D721Med (cell line): ENCODE measurements around the gene DBNDD1.

Experiments
- DNase-seq: peaks from one replicate; pipeline ENCODE4 v3.0.0; 2011; ENCODE audit warnings: low spot score; ENCODE audit not compliant: insufficient read length
- FAIRE-seq: peaks from 2 replicates; lab custom pipeline; 2011; peaks lifted over from hg19 to GRCh38; lab: Jason Lieb, UNC
- TF ChIP-seq, protein P1 (sequence below): IDR thresholded peaks from 2 replicates; pipeline ENCODE4 v1.5.1; 2012; ENCODE audit warnings: mild to moderate bottlenecking, control low read depth; ENCODE audit not compliant: insufficient read depth; ENCODE audit errors: missing control alignments

The DBNDD1 gene

DNA sequence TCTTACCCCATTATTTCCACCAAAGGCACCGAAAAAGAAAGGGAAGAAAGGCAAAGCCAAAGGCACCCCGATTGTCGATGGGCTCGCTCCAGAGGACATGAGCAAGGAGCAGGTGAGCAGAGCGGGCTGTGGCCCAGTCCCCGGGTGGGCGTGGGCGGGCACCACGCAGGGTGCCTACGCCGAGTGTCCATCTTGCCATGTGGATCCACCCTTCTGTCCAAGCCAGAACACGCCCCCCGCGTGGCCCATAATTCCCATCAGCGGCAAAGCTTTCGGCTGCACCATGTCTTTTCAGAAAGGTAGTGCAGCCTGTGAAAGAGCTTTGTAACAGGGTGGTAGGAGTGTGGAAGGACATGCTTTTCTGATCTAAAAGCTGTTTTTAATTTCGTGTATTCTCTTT is 8.4 kb upstream of the DBNDD1 start:
- FAIRE-seq (no peak), DNase-seq (no peak)
- TF ChIP-seq, protein P1, sequence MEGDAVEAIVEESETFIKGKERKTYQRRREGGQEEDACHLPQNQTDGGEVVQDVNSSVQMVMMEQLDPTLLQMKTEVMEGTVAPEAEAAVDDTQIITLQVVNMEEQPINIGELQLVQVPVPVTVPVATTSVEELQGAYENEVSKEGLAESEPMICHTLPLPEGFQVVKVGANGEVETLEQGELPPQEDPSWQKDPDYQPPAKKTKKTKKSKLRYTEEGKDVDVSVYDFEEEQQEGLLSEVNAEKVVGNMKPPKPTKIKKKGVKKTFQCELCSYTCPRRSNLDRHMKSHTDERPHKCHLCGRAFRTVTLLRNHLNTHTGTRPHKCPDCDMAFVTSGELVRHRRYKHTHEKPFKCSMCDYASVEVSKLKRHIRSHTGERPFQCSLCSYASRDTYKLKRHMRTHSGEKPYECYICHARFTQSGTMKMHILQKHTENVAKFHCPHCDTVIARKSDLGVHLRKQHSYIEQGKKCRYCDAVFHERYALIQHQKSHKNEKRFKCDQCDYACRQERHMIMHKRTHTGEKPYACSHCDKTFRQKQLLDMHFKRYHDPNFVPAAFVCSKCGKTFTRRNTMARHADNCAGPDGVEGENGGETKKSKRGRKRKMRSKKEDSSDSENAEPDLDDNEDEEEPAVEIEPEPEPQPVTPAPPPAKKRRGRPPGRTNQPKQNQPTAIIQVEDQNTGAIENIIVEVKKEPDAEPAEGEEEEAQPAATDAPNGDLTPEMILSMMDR = no peak

DNA sequence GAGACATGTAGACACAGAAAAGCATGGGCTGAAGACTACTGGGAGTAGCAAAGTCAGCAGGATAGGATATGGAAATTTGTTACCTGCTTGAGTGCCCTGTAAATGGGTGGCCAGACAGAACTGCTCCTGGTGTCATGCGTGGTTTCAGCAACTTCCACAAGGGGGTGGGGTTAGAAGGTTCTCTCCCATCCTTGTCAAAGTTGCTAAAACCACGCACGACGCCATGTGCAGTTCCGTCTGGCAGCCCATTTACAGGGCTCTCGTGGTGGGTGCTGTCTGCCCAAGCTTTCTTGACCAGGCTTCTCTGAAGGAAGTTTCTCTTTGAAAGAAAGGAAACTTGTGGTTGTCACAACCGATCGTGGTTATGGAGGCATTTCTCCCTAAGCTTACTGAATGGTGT is 6.9 kb upstream of the DBNDD1 start:
- DNase-seq (no peak), FAIRE-seq (no peak)
- TF ChIP-seq, protein P1 = no peak

DNA sequence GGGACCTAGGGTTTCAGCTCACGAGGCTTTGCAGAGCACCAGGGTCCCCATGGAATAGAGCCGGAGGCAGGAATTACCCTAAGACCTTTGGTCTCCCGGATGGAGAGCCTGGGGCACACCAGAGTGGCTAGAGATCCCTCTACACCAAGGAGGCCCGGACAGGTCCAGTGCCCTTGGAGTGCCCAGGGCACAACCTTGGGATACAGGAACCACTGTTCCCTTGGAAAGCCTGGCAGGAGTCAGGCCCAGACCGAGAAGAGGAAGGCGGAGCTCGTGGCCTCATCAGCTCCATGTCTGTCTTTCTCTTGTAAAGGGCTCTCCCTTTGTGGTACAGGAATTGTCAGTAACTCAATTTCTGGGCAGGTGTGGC is 3.8 kb upstream of the DBNDD1 start:
- no peak for DNase-seq
- TF ChIP-seq, protein P1 = no peak
- no peak for FAIRE-seq

DNA sequence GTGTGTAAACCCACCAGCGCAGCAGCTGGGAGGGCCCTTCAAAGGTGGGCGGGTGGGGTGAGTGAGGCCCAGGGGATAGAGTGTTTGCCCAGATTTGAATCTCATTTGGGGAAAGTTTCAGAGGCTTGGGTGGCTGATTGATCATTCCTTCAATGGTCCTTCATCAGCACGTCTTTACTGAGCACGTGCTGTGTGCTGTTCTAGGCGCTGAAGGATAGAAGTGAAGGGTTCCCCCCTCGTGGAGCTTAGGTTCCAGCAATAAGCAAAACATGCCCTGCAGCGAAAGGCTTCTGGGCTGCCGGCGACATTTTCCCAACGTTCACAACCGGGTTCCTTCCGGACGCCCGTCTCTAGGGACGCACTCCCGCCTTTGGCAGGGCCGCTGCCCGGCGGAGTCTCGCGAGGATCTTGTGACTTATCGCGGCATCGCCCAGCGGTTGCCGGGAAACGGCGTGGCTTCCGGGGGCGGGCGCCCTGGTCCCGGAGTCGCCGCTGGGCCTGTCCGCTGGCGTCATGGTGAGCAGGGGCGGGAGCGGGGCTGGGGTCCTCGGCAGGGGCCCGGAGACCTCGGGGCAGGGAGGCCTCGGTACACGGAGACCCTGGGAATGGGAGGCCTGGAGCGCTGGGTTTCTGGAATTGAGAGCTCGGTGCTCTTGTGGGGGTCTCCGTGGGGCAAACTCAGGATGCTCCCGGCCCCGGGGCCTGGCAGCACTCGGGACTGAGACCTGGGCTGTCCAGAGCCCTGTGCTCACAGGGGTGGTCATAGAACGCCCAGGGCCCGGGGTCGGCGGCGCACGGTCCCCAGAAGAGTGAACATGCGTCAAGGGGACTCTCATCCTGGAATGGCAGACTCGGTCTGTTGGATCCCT is 3.2 kb upstream of the DBNDD1 start:
- peak; percentile 78 for DNase-seq
- no peak for FAIRE-seq
- TF ChIP-seq, protein P1 = no peak

DNA sequence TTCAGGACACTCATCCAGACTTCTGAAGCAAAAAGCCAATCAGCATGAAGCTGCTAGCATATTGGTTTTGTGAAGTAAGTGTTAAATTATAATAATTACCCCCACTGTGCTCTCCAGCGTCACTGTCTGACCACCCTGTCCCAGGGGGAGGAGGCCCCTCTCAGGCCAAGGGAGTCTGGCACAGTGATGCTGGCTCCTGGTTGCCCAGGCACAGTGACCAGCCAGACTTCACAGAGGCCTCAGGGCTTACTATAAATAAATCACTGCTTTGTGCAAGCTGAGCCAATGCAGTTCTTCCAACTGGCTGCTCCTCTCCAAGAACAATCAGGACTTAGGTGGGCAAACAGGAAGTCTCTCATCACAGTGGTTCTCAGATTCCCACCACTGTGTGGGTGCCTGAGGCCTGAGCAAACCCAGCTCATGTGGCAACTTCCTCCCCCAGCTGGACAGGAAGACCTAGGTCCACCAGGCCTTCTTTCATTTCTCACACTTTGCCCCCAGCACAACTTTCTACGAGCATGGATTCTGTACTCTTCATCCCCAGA is 1.7 kb upstream of the DBNDD1 start:
- DNase-seq (no peak), FAIRE-seq (no peak)
- TF ChIP-seq, protein P1 = no peak

DNA sequence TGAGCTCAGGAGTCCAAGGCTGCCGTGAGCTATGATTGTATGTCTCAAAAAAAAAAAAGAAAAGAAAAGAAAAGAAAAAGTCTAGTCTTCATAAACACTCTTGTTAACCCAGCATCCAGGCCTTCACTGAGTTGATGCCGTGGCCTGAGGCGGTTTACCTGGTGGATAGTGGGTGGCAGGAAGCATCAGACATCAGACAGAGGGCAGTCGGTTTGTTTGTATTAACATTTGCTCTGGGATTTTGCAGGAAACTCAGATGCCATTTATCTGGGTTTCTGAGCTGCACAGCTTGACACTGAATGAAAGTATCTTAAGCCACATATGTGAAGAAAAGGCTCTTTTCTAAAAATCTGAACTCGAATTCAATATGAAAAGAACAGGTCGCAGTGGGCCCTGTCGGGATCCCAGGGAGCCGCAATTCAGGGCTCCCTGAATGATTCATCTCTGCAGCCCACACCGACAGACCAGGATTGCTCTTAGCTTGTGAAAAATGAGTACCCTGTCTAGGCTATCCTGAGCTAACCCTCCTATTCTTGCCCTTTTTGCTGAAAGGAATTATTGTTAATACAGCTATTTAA is 1.1 kb upstream of the DBNDD1 start:
- TF ChIP-seq, protein P1 = no peak

More for the DNA sequence above, 1.1 kb upstream of the DBNDD1 start:
- no peak for DNase-seq
- FAIRE-seq = no peak
